Inflammatory macrophage treated with lipopolysaccharide for 4 hours (primary cell): ENCODE data around the gene CRYBG2.
A peak's percentile ranks its signal among the peaks of the same experiment; 100 is the strongest.

Source experiments
- DNase-seq: peaks from one replicate; pipeline ENCODE4 v3.0.0-alpha.2; 2020

The CRYBG2 gene

GRCh38 chr1:26277719-26278118 is 76.2 kb downstream of the CRYBG2 start:
- no peak for DNase-seq

GRCh38 chr1:26277261-26277661 is 76.7 kb downstream of the CRYBG2 start:
- DNase-seq: no peak

GRCh38 chr1:26276432-26276838 is 77.5 kb downstream of the CRYBG2 start:
- no peak for DNase-seq

GRCh38 chr1:26275580-26276431 is 78.1 kb downstream of the CRYBG2 start:
- peak; percentile 98 for DNase-seq

GRCh38 chr1:26274801-26275425 is 79.0 kb downstream of the CRYBG2 start:
- peak; percentile 84 for DNase-seq
